Measurements from ENCODE around the gene PRDM15.

PRDM15 gene

GRCh38 chr21:41821756-41822431, 57.2 kb downstream of the PRDM15 start:
- no peak for DNase-seq

GRCh38 chr21:41821081-41821755, 57.9 kb downstream of the PRDM15 start:
- no peak for DNase-seq

- DNase-seq: no peak
These were observed 58.6 kb downstream of the PRDM15 start for GRCh38 chr21:41820384-41821080.

GRCh38 chr21:41819856-41820281, 59.3 kb downstream of the PRDM15 start:
- DNase-seq: no peak

- no peak for DNase-seq
These were observed 59.8 kb downstream of the PRDM15 start for GRCh38 chr21:41819236-41819855.

GRCh38 chr21:41817877-41818855, 61.0 kb downstream of the PRDM15 start:
- DNase-seq: no peak

- DNase-seq: peak; percentile 40 to 76 (median 42)
These were observed 61.9 kb downstream of the PRDM15 start for GRCh38 chr21:41817228-41817627.

GRCh38 chr21:41816583-41817165, 62.5 kb downstream of the PRDM15 start:
- peak; percentile 22 to 64 (median 26) for DNase-seq

- no peak for DNase-seq
These were observed 63.2 kb downstream of the PRDM15 start for GRCh38 chr21:41815652-41816582.

GRCh38 chr21:41813226-41813625, 65.9 kb downstream of the PRDM15 start:
- no peak for DNase-seq

GRCh38 chr21:41812679-41813078, 66.5 kb downstream of the PRDM15 start:
- DNase-seq: no peak

GRCh38 chr21:41810597-41810932, 68.6 kb downstream of the PRDM15 start:
- DNase-seq: no peak

GRCh38 chr21:41809891-41810596, 69.1 kb downstream of the PRDM15 start:
- DNase-seq: no peak

- no peak for DNase-seq
These were observed 70.3 kb downstream of the PRDM15 start for GRCh38 chr21:41808846-41809245.

- no peak for DNase-seq
These were observed 71.0 kb downstream of the PRDM15 start for GRCh38 chr21:41808094-41808493.

- DNase-seq: no peak
These were observed 72.4 kb downstream of the PRDM15 start for GRCh38 chr21:41806773-41807172.

GRCh38 chr21:41805643-41806042, 73.5 kb downstream of the PRDM15 start:
- no peak for DNase-seq

- DNase-seq: no peak
These were observed 74.1 kb downstream of the PRDM15 start for GRCh38 chr21:41805038-41805437.

GRCh38 chr21:41804381-41804780, 74.8 kb downstream of the PRDM15 start:
- no peak for DNase-seq

GRCh38 chr21:41803316-41803715, 75.8 kb downstream of the PRDM15 start:
- DNase-seq: no peak
